ENCODE data around the gene RIPPLY2. TPM values are rescaled to one million over a fixed set of nuclear protein-coding genes. Genes with fewer than 3 reads are reported as not detected.
A peak's percentile ranks its signal among the peaks of the same experiment; 100 is the strongest.
"Not testable (repeated sequence)": the region's sequence is repeated elsewhere in the genome, so short reads cannot be mapped to it uniquely, and the experiment has no call there.

Gene RIPPLY2
- not detected for total RNA-seq
- long read RNA-seq: 0 reads

DNA sequence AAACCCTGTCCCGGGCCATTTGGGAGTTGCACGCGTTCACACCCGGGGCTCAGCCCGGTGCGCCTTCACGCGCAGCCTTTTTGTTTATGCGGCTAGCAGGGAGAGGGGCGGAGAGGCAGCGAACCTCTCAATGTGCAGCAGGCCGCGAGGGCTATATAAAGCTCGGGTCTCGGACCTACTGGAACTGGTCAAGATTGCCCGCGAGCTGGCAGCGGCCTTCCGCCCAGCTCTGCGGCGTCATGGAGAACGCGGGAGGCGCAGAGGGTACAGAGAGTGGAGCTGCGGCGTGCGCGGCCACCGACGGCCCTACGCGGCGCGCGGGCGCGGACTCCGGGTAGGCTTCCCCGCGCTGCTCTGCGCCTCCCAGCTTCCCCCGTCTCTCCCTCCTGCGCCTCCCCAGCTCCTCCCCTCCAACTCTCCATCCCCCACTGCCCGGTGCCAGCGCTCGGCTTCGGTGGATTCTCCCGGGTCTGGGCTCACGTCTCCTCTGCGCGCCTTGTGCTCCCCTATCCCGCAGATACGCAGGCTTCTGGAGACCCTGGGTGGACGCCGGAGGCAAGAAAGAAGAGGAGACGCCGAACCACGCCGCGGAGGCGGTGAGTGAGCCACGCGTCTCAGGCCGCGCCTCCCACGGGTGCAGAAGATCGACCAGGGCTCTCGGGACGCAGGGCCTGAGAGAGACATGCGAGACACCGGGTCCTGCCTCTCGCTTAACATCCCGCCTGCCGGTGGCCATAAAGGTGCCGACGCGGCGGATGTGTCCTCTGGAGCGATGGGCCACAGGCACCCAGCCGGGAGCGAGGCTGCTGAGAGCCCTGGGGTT is at the start of gene RIPPLY2:
Gene RIPPLY2 (plus strand): TSS at position 183 of the 823 bp plus-strand sequence. CDS start 57 bp downstream, at position 240.
- peak within 1 kb of the TSS; percentile 64 for H3K4me3 ChIP-seq
- no peaks in the 10 kb centered on the region for H3K36me3 ChIP-seq
- intact Hi-C loops (cut with micrococcal nuclease): no loop called here
- H3K27ac ChIP-seq (replicated peaks): no peak within 1 kb of the TSS
- H3K27me3 ChIP-seq (ENCODE audit: low read depth): peaks cover 74% of the 10 kb centered on the region
- no peak for TF ChIP-seq CTCF (IDR thresholded peaks at IDR 0.05; ENCODE audit: borderline replicate concordance)
- H3K4me1 ChIP-seq: peaks cover 16% of the 10 kb centered on the region
- no peaks in the 10 kb centered on the region for H3K9me3 ChIP-seq (replicated peaks)
- DNase-seq: peak; percentile 15

- H3K4me3 ChIP-seq; intact Hi-C loops (cut with micrococcal nuclease); H3K9me3 ChIP-seq (replicated peaks); DNase-seq; H3K4me1 ChIP-seq; H3K27ac ChIP-seq (replicated peaks); H3K36me3 ChIP-seq; H3K27me3 ChIP-seq (ENCODE audit: low read depth): not testable (repeated sequence)
Observed at GRCh38 chr6:83803492-83803891, 49.7 kb upstream of the RIPPLY2 start.

- Histone ChIP-seq H3K9me3 (replicated peaks) (peaks cover 8% of the 10 kb centered on the region), H3K4me3 (no peak overlapping the region), H3K27me3 (ENCODE audit: low read depth) (no peaks in the 10 kb centered on the region), H3K27ac (replicated peaks) (no peak overlapping the region), H3K36me3 (no peaks in the 10 kb centered on the region), H3K4me1 (no peaks in the 10 kb centered on the region)
- intact Hi-C loops (cut with micrococcal nuclease): no loop called here
- no peak for TF ChIP-seq CTCF (IDR thresholded peaks at IDR 0.05; ENCODE audit: borderline replicate concordance)
- DNase-seq: no peak
Observed at GRCh38 chr6:83804886-83805285, 48.3 kb upstream of the RIPPLY2 start.

- H3K27me3 ChIP-seq (ENCODE audit: low read depth): no peaks in the 10 kb centered on the region
- no peaks in the 10 kb centered on the region for H3K4me1 ChIP-seq
- H3K4me3 ChIP-seq: no peak overlapping the region
- no peak for TF ChIP-seq CTCF (IDR thresholded peaks at IDR 0.05; ENCODE audit: borderline replicate concordance)
- H3K9me3 ChIP-seq (replicated peaks): peaks cover 8% of the 10 kb centered on the region
- no peaks in the 10 kb centered on the region for H3K36me3 ChIP-seq
- DNase-seq: no peak
- intact Hi-C loops (cut with micrococcal nuclease): no loop called here
- no peak overlapping the region for H3K27ac ChIP-seq (replicated peaks)
Observed at GRCh38 chr6:83808005-83808404, 45.2 kb upstream of the RIPPLY2 start.

DNA sequence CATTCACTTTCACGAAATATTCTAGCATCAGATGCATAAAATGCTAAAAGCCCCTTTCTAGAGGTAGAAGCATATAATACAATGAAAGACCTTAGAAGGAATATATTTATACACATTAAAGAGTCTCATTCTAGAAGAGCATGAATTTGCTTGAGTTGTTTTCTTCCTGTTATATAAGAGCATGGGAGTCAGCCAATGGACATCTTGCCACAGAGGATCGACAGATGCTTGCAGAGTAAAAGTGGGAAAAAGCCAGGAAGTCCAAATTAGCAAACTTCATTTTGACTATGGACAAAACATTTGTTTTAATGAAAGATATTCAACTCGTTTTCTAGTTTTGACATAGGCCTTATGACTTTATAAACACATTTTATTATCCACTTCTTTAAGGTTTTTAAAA is 44.2 kb upstream of the RIPPLY2 start:
- no peak for TF ChIP-seq CTCF (IDR thresholded peaks at IDR 0.05; ENCODE audit: borderline replicate concordance)
- Histone ChIP-seq H3K36me3 (no peaks in the 10 kb centered on the region), H3K4me3 (no peak overlapping the region), H3K27me3 (ENCODE audit: low read depth) (no peaks in the 10 kb centered on the region), H3K27ac (replicated peaks) (no peak overlapping the region), H3K4me1 (no peaks in the 10 kb centered on the region), H3K9me3 (replicated peaks) (peaks cover 8% of the 10 kb centered on the region)
- intact Hi-C loops (cut with micrococcal nuclease): no loop called here
- no peak for DNase-seq

DNA sequence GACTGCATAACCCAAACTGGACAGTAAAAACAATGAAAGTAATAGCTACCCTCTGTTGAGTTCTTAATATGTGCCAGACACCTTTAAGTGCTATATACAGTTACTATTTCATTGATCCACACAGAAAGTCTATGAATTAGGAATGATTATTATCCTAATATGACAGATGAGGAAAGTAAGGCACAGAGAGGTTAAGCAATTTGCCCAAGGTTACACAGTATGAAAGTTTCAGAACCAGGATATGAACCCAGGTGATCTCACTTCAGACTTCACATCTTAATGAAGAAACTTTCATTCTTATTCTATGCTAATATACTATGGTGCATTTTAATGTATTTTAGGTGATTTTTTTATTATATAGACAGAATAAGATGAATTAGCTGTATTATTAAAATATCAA is 40.6 kb upstream of the RIPPLY2 start:
- no peak for DNase-seq
- no peak for TF ChIP-seq CTCF (IDR thresholded peaks at IDR 0.05; ENCODE audit: borderline replicate concordance)
- H3K27ac ChIP-seq (replicated peaks): no peak overlapping the region
- H3K4me1 ChIP-seq: no peaks in the 10 kb centered on the region
- H3K9me3 ChIP-seq (replicated peaks): no peaks in the 10 kb centered on the region
- H3K36me3 ChIP-seq: no peaks in the 10 kb centered on the region
- intact Hi-C loops (cut with micrococcal nuclease): no loop called here
- H3K4me3 ChIP-seq: no peak overlapping the region
- H3K27me3 ChIP-seq (ENCODE audit: low read depth): no peaks in the 10 kb centered on the region
